B cell (primary cell): ENCODE measurements around the gene SLC25A40.

Experiments used
- EZH2 ChIP-seq: IDR thresholded peaks from 2 replicates; pipeline ENCODE4 v1.6.1; 2012; ENCODE audit warnings: borderline replicate concordance, low read depth, mild to moderate bottlenecking, moderate library complexity, low read length; ENCODE audit not compliant: insufficient read depth, poor library complexity, severe bottlenecking
- TF ChIP-seq, protein P1 (sequence below): fragments of 200-600 bp; IDR thresholded peaks from one replicate; pipeline ENCODE4 v1.8.0; 2022; ENCODE audit warnings: antibody characterized with exemption, mild to moderate bottlenecking

DNA sequence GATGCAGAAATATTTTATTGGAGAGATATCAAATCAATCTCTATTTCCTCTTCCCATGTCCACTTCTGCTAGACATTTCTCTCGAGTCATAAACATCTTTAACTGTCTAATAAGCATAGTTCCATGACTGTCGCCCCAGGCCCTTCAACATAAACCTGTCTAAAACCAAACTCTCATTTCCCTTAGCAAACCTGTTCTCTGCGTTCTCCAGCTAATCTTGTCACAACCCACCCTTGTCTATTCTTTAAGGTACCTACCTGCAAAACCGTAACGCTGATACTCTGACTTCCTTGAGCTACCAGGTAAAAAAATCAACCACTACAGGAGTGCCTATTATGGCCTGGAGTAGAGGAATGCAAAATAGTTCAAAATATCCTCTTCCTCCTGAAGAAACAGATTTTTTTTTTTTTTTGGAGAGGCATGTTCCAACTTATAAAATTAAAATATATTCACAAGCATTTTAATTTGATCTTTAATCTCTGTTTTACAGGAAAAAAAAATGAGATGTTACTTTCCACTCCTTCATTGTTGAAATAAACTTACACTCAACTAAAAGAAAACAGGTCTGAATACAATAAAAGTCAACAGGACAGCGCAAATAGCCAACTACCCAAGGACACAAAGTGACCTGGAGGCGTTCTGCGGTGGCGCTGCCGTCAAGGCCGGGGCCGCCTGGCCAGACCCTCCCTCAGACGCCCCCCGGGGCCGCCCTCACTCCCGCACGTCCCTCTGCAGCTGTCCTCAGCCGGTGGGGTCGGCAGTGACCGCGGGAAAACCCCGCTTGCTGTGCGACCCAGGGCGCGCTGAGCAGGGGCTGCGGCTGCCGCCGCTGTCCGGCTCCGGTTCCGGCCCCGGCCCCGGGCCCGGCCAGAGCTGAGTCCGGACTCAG, 765 bp downstream of the SLC25A40 start:
- TF ChIP-seq, protein P1, sequence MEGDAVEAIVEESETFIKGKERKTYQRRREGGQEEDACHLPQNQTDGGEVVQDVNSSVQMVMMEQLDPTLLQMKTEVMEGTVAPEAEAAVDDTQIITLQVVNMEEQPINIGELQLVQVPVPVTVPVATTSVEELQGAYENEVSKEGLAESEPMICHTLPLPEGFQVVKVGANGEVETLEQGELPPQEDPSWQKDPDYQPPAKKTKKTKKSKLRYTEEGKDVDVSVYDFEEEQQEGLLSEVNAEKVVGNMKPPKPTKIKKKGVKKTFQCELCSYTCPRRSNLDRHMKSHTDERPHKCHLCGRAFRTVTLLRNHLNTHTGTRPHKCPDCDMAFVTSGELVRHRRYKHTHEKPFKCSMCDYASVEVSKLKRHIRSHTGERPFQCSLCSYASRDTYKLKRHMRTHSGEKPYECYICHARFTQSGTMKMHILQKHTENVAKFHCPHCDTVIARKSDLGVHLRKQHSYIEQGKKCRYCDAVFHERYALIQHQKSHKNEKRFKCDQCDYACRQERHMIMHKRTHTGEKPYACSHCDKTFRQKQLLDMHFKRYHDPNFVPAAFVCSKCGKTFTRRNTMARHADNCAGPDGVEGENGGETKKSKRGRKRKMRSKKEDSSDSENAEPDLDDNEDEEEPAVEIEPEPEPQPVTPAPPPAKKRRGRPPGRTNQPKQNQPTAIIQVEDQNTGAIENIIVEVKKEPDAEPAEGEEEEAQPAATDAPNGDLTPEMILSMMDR = no peak
- no peak for TF ChIP-seq EZH2
